Astrocyte of the spinal cord (primary cell): Measurements from ENCODE around the gene PIGH.
"Not testable (repeated sequence)": the region's sequence is repeated elsewhere in the genome, so short reads cannot be mapped to it uniquely, and the experiment has no call there.

ENCODE experiments used
- DNase-seq: peaks from one replicate; pipeline ENCODE4 v3.0.0; 2011; ENCODE audit warnings: low read depth, low spot score
- H3K4me3 ChIP-seq: 2 replicates; pipeline ENCODE4 v1.5.1; 2011; ENCODE audit warnings: low read depth, mild to moderate bottlenecking, low read length, moderate library complexity
- CTCF ChIP-seq: IDR thresholded peaks from 2 replicates; pipeline ENCODE4 v1.5.1; 2012; ENCODE audit warnings: low read depth, mild to moderate bottlenecking, low read length, inconsistent platforms
- in situ Hi-C: cut with HindIII; loops from 2 replicates; pipeline ENCODE4 v1.10.0; 2017; ENCODE audit warnings: low sequenced_read_pairs

Gene PIGH

GRCh38 chr14:67544590-67544989 lies 55.5 kb downstream of the PIGH start:
- no peak for TF ChIP-seq CTCF
- no peak overlapping the region for H3K4me3 ChIP-seq
- in situ Hi-C loops = no loop called here
- no peak for DNase-seq

GRCh38 chr14:67542620-67543019 lies 57.4 kb downstream of the PIGH start:
- in situ Hi-C loops, H3K4me3 ChIP-seq, DNase-seq: not testable (repeated sequence)

GRCh38 chr14:67541448-67542387 lies 58.4 kb downstream of the PIGH start:
- in situ Hi-C loops = no loop called here
- TF ChIP-seq CTCF = no peak
- DNase-seq = no peak
- no peak overlapping the region for H3K4me3 ChIP-seq
